NCI-H82 treated with DMSO at 0.1 percent for 48 hours (cell line): ENCODE measurements around the gene MYOM1.

ENCODE experiments used
- DNase-seq: peaks from one replicate; lab custom pipeline; 2025; ENCODE audit not compliant: unreplicated experiment; lab: John Stamatoyannopoulos, UW

Gene MYOM1

GRCh38 chr18:3250237-3251107 lies 30.7 kb upstream of the MYOM1 start:
- DNase-seq, result no peak

- no peak for DNase-seq
Measured at GRCh38 chr18:3248658-3249359, 29.0 kb upstream of the MYOM1 start.

- DNase-seq, result no peak
Measured at GRCh38 chr18:3248062-3248657, 28.4 kb upstream of the MYOM1 start.

- DNase-seq, result peak; percentile 93
Measured at GRCh38 chr18:3247240-3248061, 27.7 kb upstream of the MYOM1 start, which contains the start of gene MYL12A. Gene MYL12A (plus strand): TSS chr18:3247801. CDS start chr18:3253248, 5,447 bp downstream.

- no peak for DNase-seq
Measured at GRCh38 chr18:3246635-3247239, 27.0 kb upstream of the MYOM1 start.

- peak; percentile 62 for DNase-seq
Measured at GRCh38 chr18:3245853-3246634, 26.3 kb upstream of the MYOM1 start.

GRCh38 chr18:3245185-3245564 lies 25.4 kb upstream of the MYOM1 start:
- no peak for DNase-seq

- no peak for DNase-seq
Measured at GRCh38 chr18:3238742-3239141, 19.0 kb upstream of the MYOM1 start.

GRCh38 chr18:3236470-3236869 lies 16.7 kb upstream of the MYOM1 start:
- DNase-seq, result no peak

- DNase-seq, result no peak
Measured at GRCh38 chr18:3235846-3236245, 16.1 kb upstream of the MYOM1 start.

GRCh38 chr18:3234457-3234856 lies 14.7 kb upstream of the MYOM1 start:
- no peak for DNase-seq

GRCh38 chr18:3233433-3234168 lies 13.8 kb upstream of the MYOM1 start:
- no peak for DNase-seq

GRCh38 chr18:3233004-3233403 lies 13.2 kb upstream of the MYOM1 start:
- DNase-seq, result no peak

- no peak for DNase-seq
Measured at GRCh38 chr18:3230401-3231334, 10.9 kb upstream of the MYOM1 start.

GRCh38 chr18:3226048-3226447 lies 6.3 kb upstream of the MYOM1 start:
- DNase-seq, result no peak

- no peak for DNase-seq
Measured at GRCh38 chr18:3225588-3225987, 5.8 kb upstream of the MYOM1 start.

GRCh38 chr18:3224223-3224622 lies 4.5 kb upstream of the MYOM1 start:
- DNase-seq, result no peak

- DNase-seq, result peak; percentile 20
Measured at GRCh38 chr18:3223356-3223755, 3.6 kb upstream of the MYOM1 start.
